CD4-positive, alpha-beta T cell (primary cell): ENCODE measurements around the gene VGLL4. TPM values are rescaled to one million over a fixed set of nuclear protein-coding genes. Genes with fewer than 3 reads are reported as not detected.

Experiments used
- ATAC-seq: fragments of 200-7000 bp; cut with Tn5 transposase; one replicate; pipeline ENCODE4 v1.10.0; 2022; ENCODE audit warnings: mild to moderate bottlenecking; ENCODE audit not compliant: poor library complexity
- CTCF ChIA-PET: fragments of 350-600 bp; sonication (Branson Sonifier 250); formaldehyde crosslinking; loops from one replicate; lab custom pipeline; 2021; ENCODE audit warnings: antibody characterized with exemption, inconsistent platforms; lab: Charles Lee
- POLR2A ChIA-PET: fragments of 350-600 bp; sonication (Branson Sonifier 250); formaldehyde crosslinking; loops from one replicate; lab custom pipeline; 2021; ENCODE audit warnings: antibody characterized with exemption, inconsistent platforms; lab: Charles Lee
- DNase-seq, 14 experiments: peaks; one replicate each; pipeline ENCODE4 v3.0.0-alpha.2; 2013 to 2020; ENCODE audit warnings: mixed read lengths in 2 of 14
- H3K27ac ChIP-seq, 2 donors: one replicate each; pipeline versions ENCODE4 v1.5.1 to v1.7.0; 2013; ENCODE audit warnings: low read length in 2 of 2, low read depth in 1 of 2, mild to moderate bottlenecking in 1 of 2
- H3K27me3 ChIP-seq, 2 experiments: 1 replicate in 1 of 2; 2 replicates in 1 of 2; pipeline versions ENCODE4 v1.6.1 to v1.7.0; 2013; ENCODE audit warnings: low read length in 2 of 2, control low read depth in 1 of 2, mild to moderate bottlenecking in 1 of 2, moderate library complexity in 1 of 2; ENCODE audit not compliant: insufficient read depth in 2 of 2, control insufficient read depth in 1 of 2
- H3K36me3 ChIP-seq: one replicate; pipeline ENCODE4 v1.6.1; 2013; ENCODE audit warnings: low read length, control low read depth; ENCODE audit not compliant: insufficient read depth
- H3K4me1 ChIP-seq: one replicate; pipeline ENCODE4 v1.6.1; 2013; ENCODE audit warnings: low read length, control low read depth; ENCODE audit not compliant: insufficient read depth
- H3K4me3 ChIP-seq: one replicate; pipeline ENCODE4 v1.5.1; 2013; ENCODE audit warnings: mild to moderate bottlenecking, low read length, moderate library complexity
- H3K9me3 ChIP-seq, 2 experiments: 1 replicate in 1 of 2; 2 replicates in 1 of 2; pipeline versions ENCODE4 v1.6.1 to v1.7.0; 2013; ENCODE audit warnings: low read length in 2 of 2, mild to moderate bottlenecking in 2 of 2, control low read depth in 1 of 2, moderate library complexity in 1 of 2; ENCODE audit not compliant: control insufficient read depth in 1 of 2, insufficient read depth in 1 of 2
- H3K27ac Mint-ChIP-seq: one replicate; pipeline ENCODE4 v1.8.0; 2020; ENCODE audit warnings: mixed read lengths
- H3K27me3 Mint-ChIP-seq: one replicate; pipeline ENCODE4 v1.8.0; 2021; ENCODE audit warnings: mixed read lengths
- H3K36me3 Mint-ChIP-seq: one replicate; pipeline ENCODE4 v1.8.0; 2021; ENCODE audit warnings: low read depth, mixed read lengths
- H3K4me1 Mint-ChIP-seq: one replicate; pipeline ENCODE4 v1.8.0; 2021; ENCODE audit warnings: low read depth, mixed read lengths
- H3K4me3 Mint-ChIP-seq: one replicate; pipeline ENCODE4 v1.8.0; 2020; ENCODE audit warnings: mild to moderate bottlenecking, mixed read lengths
- H3K9me3 Mint-ChIP-seq: one replicate; pipeline ENCODE4 v1.8.0; 2020; ENCODE audit warnings: mixed read lengths
- intact Hi-C, 2 experiments: fragments of 100-400 bp; cut with DNase I in 1 of 2; cut with micrococcal nuclease in 1 of 2; formaldehyde crosslinking; loops; one replicate each; pipeline versions ENCODE4 v1.15.1 to v1.9.0; 2023 to 2025; cut with DNase I, micrococcal nuclease
- total RNA-seq, 174 experiments: library from RNA in 2 of 174; stranded (reverse) in 2 of 174; gene quantifications; one replicate each; pipeline ENCODE4 v1.2.3 and lab custom pipeline; 2021 to 2026
- TF ChIP-seq, protein P1 (sequence below): fragments of 200-600 bp; IDR thresholded peaks from one replicate; pipeline ENCODE4 v1.8.0; 2022; ENCODE audit warnings: antibody characterized with exemption, mild to moderate bottlenecking

The VGLL4 gene
- total RNA-seq, 2 experiments from 2014 or later, result 10.5 to 11.3 TPM

DNA sequence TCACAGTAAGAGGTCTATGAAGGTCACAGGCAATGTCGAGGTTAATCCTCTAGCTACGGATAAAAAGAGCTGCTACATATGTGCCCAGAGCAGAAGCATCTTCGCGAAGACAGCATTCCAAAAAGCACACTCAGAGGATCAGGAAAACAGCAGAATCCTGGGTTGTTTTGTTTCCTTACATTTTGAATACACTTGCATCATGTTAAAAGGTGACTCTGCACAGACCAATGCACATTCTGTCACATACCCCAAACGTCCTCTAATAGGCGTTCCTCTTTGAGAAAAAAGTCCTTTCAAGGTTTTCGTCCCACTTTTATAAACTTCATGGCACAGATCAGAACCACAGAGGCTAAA lies 52.7 kb downstream of the VGLL4 start:
- POLR2A ChIA-PET, result interaction anchor here (0.6 kb wide), 1 partner anchor 53 kb away, joined by 3 read pairs; no protein-coding TSS in a partner anchor
- ATAC-seq (no peak), DNase-seq (no peak)
- Mint-ChIP-seq H3K36me3 (peaks cover 76% of the 10 kb centered on the region), H3K4me3 (no peak overlapping the region), H3K4me1 (peaks cover 82% of the 10 kb centered on the region), H3K27ac (peak overlapping the region; percentile 64), H3K9me3 (no peaks in the 10 kb centered on the region), H3K27me3 (no peaks in the 10 kb centered on the region)
- Histone ChIP-seq H3K9me3 (no peaks in the 10 kb centered on the region), H3K27me3 (no peaks in the 10 kb centered on the region), H3K36me3 (peaks cover 6% of the 10 kb centered on the region), H3K4me3 (no peak overlapping the region), H3K4me1 (peaks cover 9% of the 10 kb centered on the region), H3K27ac (no peak overlapping the region)
- intact Hi-C loops, result no loop called here
- CTCF ChIA-PET, result interaction anchor here (0.7 kb wide), 1 partner anchor 43 kb away, joined by 3 read pairs; no protein-coding TSS in a partner anchor
- TF ChIP-seq, protein P1, sequence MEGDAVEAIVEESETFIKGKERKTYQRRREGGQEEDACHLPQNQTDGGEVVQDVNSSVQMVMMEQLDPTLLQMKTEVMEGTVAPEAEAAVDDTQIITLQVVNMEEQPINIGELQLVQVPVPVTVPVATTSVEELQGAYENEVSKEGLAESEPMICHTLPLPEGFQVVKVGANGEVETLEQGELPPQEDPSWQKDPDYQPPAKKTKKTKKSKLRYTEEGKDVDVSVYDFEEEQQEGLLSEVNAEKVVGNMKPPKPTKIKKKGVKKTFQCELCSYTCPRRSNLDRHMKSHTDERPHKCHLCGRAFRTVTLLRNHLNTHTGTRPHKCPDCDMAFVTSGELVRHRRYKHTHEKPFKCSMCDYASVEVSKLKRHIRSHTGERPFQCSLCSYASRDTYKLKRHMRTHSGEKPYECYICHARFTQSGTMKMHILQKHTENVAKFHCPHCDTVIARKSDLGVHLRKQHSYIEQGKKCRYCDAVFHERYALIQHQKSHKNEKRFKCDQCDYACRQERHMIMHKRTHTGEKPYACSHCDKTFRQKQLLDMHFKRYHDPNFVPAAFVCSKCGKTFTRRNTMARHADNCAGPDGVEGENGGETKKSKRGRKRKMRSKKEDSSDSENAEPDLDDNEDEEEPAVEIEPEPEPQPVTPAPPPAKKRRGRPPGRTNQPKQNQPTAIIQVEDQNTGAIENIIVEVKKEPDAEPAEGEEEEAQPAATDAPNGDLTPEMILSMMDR, result no peak

DNA sequence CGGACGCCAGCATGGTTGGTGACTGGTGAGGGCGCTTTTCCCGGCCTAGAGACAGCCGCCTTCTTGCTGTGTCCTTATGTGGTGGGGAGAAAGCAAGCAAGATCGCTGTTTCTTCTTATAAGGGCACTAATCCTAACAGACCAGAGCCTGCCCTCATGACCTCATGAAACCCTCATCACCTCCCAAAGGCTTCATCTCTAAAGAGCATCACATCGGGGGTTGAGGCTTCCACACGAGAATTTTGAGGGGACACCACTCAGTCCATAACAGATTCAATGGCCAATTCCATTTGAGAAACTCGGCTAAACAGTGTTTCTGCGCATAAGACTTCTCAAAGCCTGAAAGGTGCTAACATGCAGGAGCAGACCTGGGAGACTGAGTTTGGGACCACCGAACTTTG lies 54.0 kb downstream of the VGLL4 start:
- DNase-seq, result no peak
- no peaks in the 10 kb centered on the region for H3K9me3 ChIP-seq
- Mint-ChIP-seq H3K4me3 (no peak overlapping the region), H3K36me3 (peaks cover 70% of the 10 kb centered on the region), H3K9me3 (no peaks in the 10 kb centered on the region), H3K27me3 (no peaks in the 10 kb centered on the region), H3K27ac (peak overlapping the region; percentile 64), H3K4me1 (peaks cover 89% of the 10 kb centered on the region)
- no peak overlapping the region for H3K4me3 ChIP-seq
- intact Hi-C loops, result loop anchor here in 1 of 2 experiments (5.0 kb wide), 1 partner anchor 58 kb away; no protein-coding TSS in a partner anchor
- ATAC-seq, result no peak
- TF ChIP-seq, protein P1, result no peak
- ChIA-PET CTCF (no interaction called here), POLR2A (no interaction called here)
- H3K27me3 ChIP-seq, result no peaks in the 10 kb centered on the region
- no peak overlapping the region for H3K27ac ChIP-seq
- H3K36me3 ChIP-seq, result peaks cover 6% of the 10 kb centered on the region
- peaks cover 9% of the 10 kb centered on the region for H3K4me1 ChIP-seq

DNA sequence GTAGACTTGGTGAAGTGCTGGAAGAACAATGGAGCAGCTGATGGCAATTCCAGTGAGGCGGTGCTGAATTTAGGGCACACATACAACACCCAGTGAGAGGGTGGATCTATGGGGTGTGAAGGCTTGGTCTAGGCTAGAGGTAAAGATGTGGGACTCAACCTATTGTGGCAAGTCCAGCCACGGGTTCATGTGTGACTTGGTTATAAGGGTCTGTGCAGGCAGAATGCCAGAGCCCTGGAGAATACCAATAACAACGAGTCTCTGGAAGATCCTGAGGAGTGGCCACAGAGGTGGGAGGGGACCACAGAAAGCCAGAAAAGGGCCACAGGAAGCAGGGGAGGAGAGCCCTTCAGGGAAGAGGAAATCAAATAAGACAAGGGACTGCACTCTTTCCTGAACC lies 55.0 kb downstream of the VGLL4 start:
- Mint-ChIP-seq H3K27me3 (no peaks in the 10 kb centered on the region), H3K4me3 (no peak overlapping the region), H3K36me3 (peaks cover 61% of the 10 kb centered on the region), H3K27ac (peak overlapping the region; percentile 54), H3K4me1 (peaks cover 89% of the 10 kb centered on the region), H3K9me3 (no peaks in the 10 kb centered on the region)
- Histone ChIP-seq H3K4me1 (peaks cover 9% of the 10 kb centered on the region), H3K4me3 (no peak overlapping the region), H3K36me3 (peaks cover 4% of the 10 kb centered on the region), H3K27ac (no peak overlapping the region), H3K9me3 (no peaks in the 10 kb centered on the region), H3K27me3 (no peaks in the 10 kb centered on the region)
- DNase-seq, result no peak
- ATAC-seq, result no peak
- POLR2A ChIA-PET, result no interaction called here
- intact Hi-C loops, result loop anchor here in 1 of 2 experiments (5.0 kb wide), 1 partner anchor 59 kb away; no protein-coding TSS in a partner anchor
- TF ChIP-seq, protein P1, result no peak
- CTCF ChIA-PET, result no interaction called here
